ENCODE results near the gene DPY19L3. TPM values are rescaled to one million over a fixed set of nuclear protein-coding genes. Genes with fewer than 3 reads are reported as not detected.

Gene DPY19L3
- total RNA-seq, 4 donors from 2014 or later, result 2.3 to 9.9 (median 7.5) TPM

- H3K9me3 ChIP-seq, result no peaks in the 10 kb centered on the region
- H3K27ac ChIP-seq, result no peak overlapping the region
- no peak overlapping the region for H3K4me3 ChIP-seq
- in situ Hi-C loops (cut with MboI; ENCODE audit: low sequenced_read_pairs in 4 of 4) (no loop called here), intact Hi-C loops (cut with DNase I; ENCODE audit: low total_unique reads) (no loop called here)
- no peaks in the 10 kb centered on the region for H3K4me1 ChIP-seq
- H3K36me3 ChIP-seq, result peaks cover 0 to 15% of the 10 kb centered on the region in 2 donors
- DNase-seq, result no peak
- TF ChIP-seq CTCF (IDR thresholded peaks at IDR 0.05 in 4 of 5, conservative IDR thresholded peaks at IDR 0.05 in 1 of 5), result no peak
- ATAC-seq, result no peak
- H3K27me3 ChIP-seq, result no peaks in the 10 kb centered on the region
Measured at GRCh38 chr19:32475141-32476031, 69.8 kb downstream of the DPY19L3 start.

- intact Hi-C loops (cut with DNase I; ENCODE audit: low total_unique reads), result no loop called here
Measured at GRCh38 chr19:32476032-32476350, 70.4 kb downstream of the DPY19L3 start.

GRCh38 chr19:32480321-32480720 is 74.8 kb downstream of the DPY19L3 start:
- TF ChIP-seq POLR2A (IDR thresholded peaks at IDR 0.05), result no peak
- TF ChIP-seq CTCF (IDR thresholded peaks at IDR 0.05 in 4 of 5, conservative IDR thresholded peaks at IDR 0.05 in 1 of 5), result no peak
- no peak for DNase-seq
- Histone ChIP-seq H3K4me1 (no peaks in the 10 kb centered on the region), H3K27me3 (no peaks in the 10 kb centered on the region), H3K4me3 (no peak overlapping the region), H3K9me3 (no peaks in the 10 kb centered on the region), H3K36me3 (peaks cover 3 to 53% of the 10 kb centered on the region in 2 donors), H3K27ac (no peak overlapping the region)
- no peak for ATAC-seq
- in situ Hi-C loops (cut with MboI; ENCODE audit: low sequenced_read_pairs in 4 of 4) (no loop called here), intact Hi-C loops (cut with DNase I; ENCODE audit: low total_unique reads) (no loop called here)

More at GRCh38 chr19:32476032-32476350, 70.4 kb downstream of the DPY19L3 start:
- in situ Hi-C loops (cut with MboI; ENCODE audit: low sequenced_read_pairs in 4 of 4), result no loop called here
- no peak for DNase-seq
- Histone ChIP-seq H3K27ac (no peak overlapping the region), H3K27me3 (no peaks in the 10 kb centered on the region), H3K9me3 (no peaks in the 10 kb centered on the region), H3K4me3 (no peak overlapping the region), H3K4me1 (no peaks in the 10 kb centered on the region), H3K36me3 (peaks cover 0 to 21% of the 10 kb centered on the region in 2 donors)
- no peak for ATAC-seq
- TF ChIP-seq CTCF (IDR thresholded peaks at IDR 0.05 in 4 of 5, conservative IDR thresholded peaks at IDR 0.05 in 1 of 5) (no peak), POLR2A (IDR thresholded peaks at IDR 0.05) (no peak)

GRCh38 chr19:32483574-32483973 is 78.0 kb downstream of the DPY19L3 start:
- no peak for ATAC-seq

More at GRCh38 chr19:32483574-32483973, 78.0 kb downstream of the DPY19L3 start:
- Histone ChIP-seq H3K9me3 (no peaks in the 10 kb centered on the region), H3K4me3 (no peak overlapping the region), H3K27ac (no peak overlapping the region), H3K36me3 (peaks cover 3 to 68% of the 10 kb centered on the region in 2 donors), H3K4me1 (no peaks in the 10 kb centered on the region), H3K27me3 (no peaks in the 10 kb centered on the region)
- in situ Hi-C loops (cut with MboI; ENCODE audit: low sequenced_read_pairs in 4 of 4) (no loop called here), intact Hi-C loops (cut with DNase I; ENCODE audit: low total_unique reads) (no loop called here)
- no peak for DNase-seq
- TF ChIP-seq POLR2A (IDR thresholded peaks at IDR 0.05), result no peak
- no peak for TF ChIP-seq CTCF (IDR thresholded peaks at IDR 0.05 in 4 of 5, conservative IDR thresholded peaks at IDR 0.05 in 1 of 5)
